Mesendoderm (in vitro differentiated cells): ENCODE data around the gene ZGPAT.

Source experiments
- DNase-seq: peaks from one replicate; pipeline ENCODE4 v3.0.0; 2013
- H2AK5ac ChIP-seq: 2 replicates; pipeline ENCODE4 v1.6.1; 2013; ENCODE audit warnings: low read length, inconsistent platforms
- H2BK120ac ChIP-seq: 2 replicates; pipeline ENCODE4 v1.6.1; 2013; ENCODE audit warnings: low read depth, mild to moderate bottlenecking, low read length, moderate library complexity, mixed read lengths
- H2BK15ac ChIP-seq: replicated peaks from 2 replicates; pipeline ENCODE4 v1.6.1; 2013; ENCODE audit warnings: low read depth, mild to moderate bottlenecking, moderate library complexity
- H2BK5ac ChIP-seq: 2 replicates; pipeline ENCODE4 v1.6.1; 2013; ENCODE audit warnings: low read length, inconsistent platforms
- H3K18ac ChIP-seq: 2 replicates; pipeline ENCODE4 v1.6.1; 2013; ENCODE audit warnings: mild to moderate bottlenecking, low read length, mixed read lengths
- H3K23ac ChIP-seq: one replicate; pipeline ENCODE4 v1.6.1; 2013; ENCODE audit warnings: low read length
- H3K27ac ChIP-seq: 2 replicates; pipeline ENCODE4 v1.5.1; 2013; ENCODE audit warnings: low read depth, mild to moderate bottlenecking, inconsistent platforms, low read length, moderate library complexity
- H3K27me3 ChIP-seq: 2 replicates; pipeline ENCODE4 v1.6.1; 2013; ENCODE audit warnings: low read length, control low read depth, mild to moderate bottlenecking, inconsistent platforms; ENCODE audit not compliant: insufficient read depth, poor library complexity
- H3K36me3 ChIP-seq: 2 replicates; pipeline ENCODE4 v1.6.1; 2013; ENCODE audit warnings: low read length, inconsistent platforms; ENCODE audit not compliant: control insufficient read depth, insufficient read depth
- H3K4ac ChIP-seq: one replicate; pipeline ENCODE4 v1.6.1; 2013; ENCODE audit warnings: low read depth, mild to moderate bottlenecking, low read length, moderate library complexity
- H3K4me1 ChIP-seq: 2 replicates; pipeline ENCODE4 v1.6.1; 2013; ENCODE audit warnings: low read depth, low read length, inconsistent platforms; ENCODE audit not compliant: control insufficient read depth
- H3K4me2 ChIP-seq: 2 replicates; pipeline ENCODE4 v1.6.1; 2013; ENCODE audit warnings: low read length
- H3K4me3 ChIP-seq: 2 replicates; pipeline ENCODE4 v1.5.1; 2013; ENCODE audit warnings: mild to moderate bottlenecking, low read length
- H3K56ac ChIP-seq: one replicate; pipeline ENCODE4 v1.6.1; 2013; ENCODE audit warnings: low read length
- H3K79me1 ChIP-seq: 2 replicates; pipeline ENCODE4 v1.6.1; 2013; ENCODE audit warnings: low read length, inconsistent platforms
- H3K79me2 ChIP-seq: 2 replicates; pipeline ENCODE4 v1.6.1; 2013; ENCODE audit warnings: mild to moderate bottlenecking, low read length; ENCODE audit not compliant: control insufficient read depth, insufficient read depth
- H3K9ac ChIP-seq: 2 replicates; pipeline ENCODE4 v1.6.1; 2013; ENCODE audit warnings: low read length, inconsistent platforms
- H4K5ac ChIP-seq: one replicate; pipeline ENCODE4 v1.6.1; 2013; ENCODE audit warnings: low read length
- H4K8ac ChIP-seq: one replicate; pipeline ENCODE4 v1.6.1; 2013; ENCODE audit warnings: low read depth, mild to moderate bottlenecking, control low read depth, low read length, moderate library complexity
- WGBS: extraction: QIAGEN DNeasy Blood & Tissue Kit; methylation state at CpG from one replicate; pipeline ENCODE4 v1.1.7; 2013; ENCODE audit warnings: low lambda C conversion rate, missing lambda C conversion rate; ENCODE audit not compliant: insufficient coverage; ENCODE audit errors: extremely low coverage; 5-methylcytosine and 5-hydroxymethylcytosine counted together

ZGPAT gene

GRCh38 chr20:63750807-63751470 is 43.1 kb downstream of the ZGPAT start:
- Histone ChIP-seq H3K79me1 (no peaks in the 10 kb centered on the region), H2BK15ac (no peak overlapping the region)
- WGBS: no CpG with 5 or more reads among the region's 26 CpGs

GRCh38 chr20:63751471-63752271 is 43.8 kb downstream of the ZGPAT start:
- no peak for DNase-seq
- peak overlapping the region; percentile 2 for H3K27ac ChIP-seq

More at GRCh38 chr20:63750807-63751470, 43.1 kb downstream of the ZGPAT start:
- Histone ChIP-seq H3K4me3 (no peak overlapping the region), H3K4me1 (no peaks in the 10 kb centered on the region), H3K56ac (peak overlapping the region; percentile 73), H3K36me3 (no peaks in the 10 kb centered on the region), H2AK5ac (no peak overlapping the region), H3K4ac (no peak overlapping the region), H3K9ac (no peak overlapping the region), H3K27me3 (no peaks in the 10 kb centered on the region), H2BK120ac (no peak overlapping the region), H3K23ac (no peak overlapping the region), H4K5ac (no peak overlapping the region), H3K27ac (peak overlapping the region; percentile 2), H3K4me2 (no peak overlapping the region), H3K18ac (no peak overlapping the region), H4K8ac (no peak overlapping the region), H2BK5ac (no peak overlapping the region), H3K79me2 (no peaks in the 10 kb centered on the region)
- DNase-seq: no peak

GRCh38 chr20:63752411-63753101 is 44.7 kb downstream of the ZGPAT start:
- no peak overlapping the region for H3K27ac ChIP-seq
- H3K18ac ChIP-seq: no peak overlapping the region
- no peak overlapping the region for H3K9ac ChIP-seq
- DNase-seq: no peak
- H4K5ac ChIP-seq: no peak overlapping the region
- no peak overlapping the region for H2BK5ac ChIP-seq
- H3K4me3 ChIP-seq: no peak overlapping the region
- H3K56ac ChIP-seq: no peak overlapping the region
- H4K8ac ChIP-seq: no peak overlapping the region
- no peak overlapping the region for H2BK15ac ChIP-seq
- H3K4me2 ChIP-seq: no peak overlapping the region
- H3K79me2 ChIP-seq: no peaks in the 10 kb centered on the region
- H3K79me1 ChIP-seq: no peaks in the 10 kb centered on the region
- H3K4ac ChIP-seq: no peak overlapping the region
- no peak overlapping the region for H2BK120ac ChIP-seq
- no peaks in the 10 kb centered on the region for H3K36me3 ChIP-seq
- H3K4me1 ChIP-seq: no peaks in the 10 kb centered on the region
- H3K23ac ChIP-seq: no peak overlapping the region
- WGBS: no CpG with 5 or more reads among the region's 50 CpGs
- H2AK5ac ChIP-seq: no peak overlapping the region
- H3K27me3 ChIP-seq: no peaks in the 10 kb centered on the region

More at GRCh38 chr20:63751471-63752271, 43.8 kb downstream of the ZGPAT start:
- H3K56ac ChIP-seq: peak overlapping the region; percentile 73
- H3K4me1 ChIP-seq: no peaks in the 10 kb centered on the region
- no peaks in the 10 kb centered on the region for H3K79me2 ChIP-seq
- H3K36me3 ChIP-seq: no peaks in the 10 kb centered on the region
- no peak overlapping the region for H3K4ac ChIP-seq
- no peak overlapping the region for H3K18ac ChIP-seq
- no peak overlapping the region for H4K8ac ChIP-seq
- no peaks in the 10 kb centered on the region for H3K27me3 ChIP-seq
- no peak overlapping the region for H2BK15ac ChIP-seq
- no peak overlapping the region for H4K5ac ChIP-seq
- H3K4me3 ChIP-seq: no peak overlapping the region
- H2AK5ac ChIP-seq: no peak overlapping the region
- H3K23ac ChIP-seq: no peak overlapping the region
- H3K9ac ChIP-seq: no peak overlapping the region
- no peak overlapping the region for H2BK120ac ChIP-seq
- H3K4me2 ChIP-seq: no peak overlapping the region
- H3K79me1 ChIP-seq: no peaks in the 10 kb centered on the region
- no CpG with 5 or more reads among the region's 45 CpGs for WGBS
- no peak overlapping the region for H2BK5ac ChIP-seq

GRCh38 chr20:63753381-63753780 is 45.5 kb downstream of the ZGPAT start:
- Histone ChIP-seq H3K4me2 (no peak overlapping the region), H4K5ac (no peak overlapping the region), H3K79me2 (no peaks in the 10 kb centered on the region), H3K4me1 (no peaks in the 10 kb centered on the region), H2BK15ac (no peak overlapping the region), H3K56ac (no peak overlapping the region), H2AK5ac (no peak overlapping the region), H2BK5ac (no peak overlapping the region), H3K18ac (no peak overlapping the region), H3K23ac (no peak overlapping the region), H3K27ac (no peak overlapping the region), H2BK120ac (no peak overlapping the region), H3K4ac (no peak overlapping the region), H3K27me3 (no peaks in the 10 kb centered on the region), H3K79me1 (no peaks in the 10 kb centered on the region), H4K8ac (no peak overlapping the region), H3K4me3 (no peak overlapping the region), H3K36me3 (no peaks in the 10 kb centered on the region), H3K9ac (no peak overlapping the region)
- no CpG with 5 or more reads among the region's 13 CpGs for WGBS
- DNase-seq: no peak

- no peaks in the 10 kb centered on the region for H3K36me3 ChIP-seq
- H3K27me3 ChIP-seq: no peaks in the 10 kb centered on the region
- WGBS: no CpG with 5 or more reads among the region's 16 CpGs
- H3K79me1 ChIP-seq: no peaks in the 10 kb centered on the region
- no peak overlapping the region for H3K56ac ChIP-seq
- no peak overlapping the region for H2BK15ac ChIP-seq
- no peak overlapping the region for H3K27ac ChIP-seq
- H4K8ac ChIP-seq: no peak overlapping the region
- H3K18ac ChIP-seq: no peak overlapping the region
- no peak overlapping the region for H4K5ac ChIP-seq
- DNase-seq: no peak
- H2BK5ac ChIP-seq: no peak overlapping the region
- no peak overlapping the region for H3K4ac ChIP-seq
- no peak overlapping the region for H3K4me3 ChIP-seq
- H3K4me2 ChIP-seq: no peak overlapping the region
- H2AK5ac ChIP-seq: no peak overlapping the region
- H3K4me1 ChIP-seq: no peaks in the 10 kb centered on the region
- H3K9ac ChIP-seq: no peak overlapping the region
- no peak overlapping the region for H2BK120ac ChIP-seq
- H3K79me2 ChIP-seq: no peaks in the 10 kb centered on the region
- no peak overlapping the region for H3K23ac ChIP-seq
These were observed 46.2 kb downstream of the ZGPAT start for GRCh38 chr20:63754008-63754407.
